ENCODE measurements around the gene KNTC1.

KNTC1 gene

GRCh38 chr12:122661938-122662337 is 134.9 kb downstream of the KNTC1 start:
- no peak for TF ChIP-seq CTCF (IDR thresholded peaks at IDR 0.05; ENCODE audit: low read depth, low read length, missing control alignments)
- in situ Hi-C loops (cut with HindIII; ENCODE audit: low sequenced_read_pairs), result no loop called here
- no peak overlapping the region for H3K4me3 ChIP-seq (ENCODE audit: low read depth, low read length)
- no peak for DNase-seq (ENCODE audit: low read depth)

- in situ Hi-C loops (cut with HindIII; ENCODE audit: low sequenced_read_pairs), result no loop called here
- no peak for DNase-seq (ENCODE audit: low read depth)
- no peak overlapping the region for H3K4me3 ChIP-seq (ENCODE audit: low read depth, low read length)
- no peak for TF ChIP-seq CTCF (IDR thresholded peaks at IDR 0.05; ENCODE audit: low read depth, low read length, missing control alignments)
Observed at GRCh38 chr12:122665349-122665748, 138.3 kb downstream of the KNTC1 start.

- no peak overlapping the region for H3K4me3 ChIP-seq (ENCODE audit: low read depth, low read length)
- TF ChIP-seq CTCF (IDR thresholded peaks at IDR 0.05; ENCODE audit: low read depth, low read length, missing control alignments), result no peak
- DNase-seq (ENCODE audit: low read depth), result no peak
- in situ Hi-C loops (cut with HindIII; ENCODE audit: low sequenced_read_pairs), result no loop called here
Observed at GRCh38 chr12:122665759-122666158, 138.7 kb downstream of the KNTC1 start.

- H3K4me3 ChIP-seq (ENCODE audit: low read depth, low read length), result no peak overlapping the region
- no peak for DNase-seq (ENCODE audit: low read depth)
- TF ChIP-seq CTCF (IDR thresholded peaks at IDR 0.05; ENCODE audit: low read depth, low read length, missing control alignments), result no peak
- in situ Hi-C loops (cut with HindIII; ENCODE audit: low sequenced_read_pairs), result no loop called here
Observed at GRCh38 chr12:122668268-122668667, 141.2 kb downstream of the KNTC1 start.

- H3K4me3 ChIP-seq (ENCODE audit: low read depth, low read length), result no peak overlapping the region
- no peak for DNase-seq (ENCODE audit: low read depth)
- TF ChIP-seq CTCF (IDR thresholded peaks at IDR 0.05; ENCODE audit: low read depth, low read length, missing control alignments), result no peak
- in situ Hi-C loops (cut with HindIII; ENCODE audit: low sequenced_read_pairs), result no loop called here
Observed at GRCh38 chr12:122669397-122670070, 142.5 kb downstream of the KNTC1 start.

- no peak overlapping the region for H3K4me3 ChIP-seq (ENCODE audit: low read depth, low read length)
- TF ChIP-seq CTCF (IDR thresholded peaks at IDR 0.05; ENCODE audit: low read depth, low read length, missing control alignments), result no peak
- DNase-seq (ENCODE audit: low read depth), result no peak
- in situ Hi-C loops (cut with HindIII; ENCODE audit: low sequenced_read_pairs), result no loop called here
Observed at GRCh38 chr12:122672515-122672914, 145.5 kb downstream of the KNTC1 start.
